ENCODE measurements around the gene RNF224.

- TF ChIP-seq, protein P1, sequence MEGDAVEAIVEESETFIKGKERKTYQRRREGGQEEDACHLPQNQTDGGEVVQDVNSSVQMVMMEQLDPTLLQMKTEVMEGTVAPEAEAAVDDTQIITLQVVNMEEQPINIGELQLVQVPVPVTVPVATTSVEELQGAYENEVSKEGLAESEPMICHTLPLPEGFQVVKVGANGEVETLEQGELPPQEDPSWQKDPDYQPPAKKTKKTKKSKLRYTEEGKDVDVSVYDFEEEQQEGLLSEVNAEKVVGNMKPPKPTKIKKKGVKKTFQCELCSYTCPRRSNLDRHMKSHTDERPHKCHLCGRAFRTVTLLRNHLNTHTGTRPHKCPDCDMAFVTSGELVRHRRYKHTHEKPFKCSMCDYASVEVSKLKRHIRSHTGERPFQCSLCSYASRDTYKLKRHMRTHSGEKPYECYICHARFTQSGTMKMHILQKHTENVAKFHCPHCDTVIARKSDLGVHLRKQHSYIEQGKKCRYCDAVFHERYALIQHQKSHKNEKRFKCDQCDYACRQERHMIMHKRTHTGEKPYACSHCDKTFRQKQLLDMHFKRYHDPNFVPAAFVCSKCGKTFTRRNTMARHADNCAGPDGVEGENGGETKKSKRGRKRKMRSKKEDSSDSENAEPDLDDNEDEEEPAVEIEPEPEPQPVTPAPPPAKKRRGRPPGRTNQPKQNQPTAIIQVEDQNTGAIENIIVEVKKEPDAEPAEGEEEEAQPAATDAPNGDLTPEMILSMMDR (IDR thresholded peaks at IDR 0.05; ENCODE audit: low read depth, low read length), result no peak
- no peak for TF ChIP-seq POLR2A (IDR thresholded peaks at IDR 0.05; ENCODE audit: extremely low read depth, insufficient read length)
Measured at GRCh38 chr9:137252555-137253506, 25.5 kb downstream of the RNF224 start.

All from NB4 (cell line).